HepG2 (cell line): ENCODE results near the gene YPEL5. TPM values are rescaled to one million over a fixed set of nuclear protein-coding genes. Genes with fewer than 3 reads are reported as not detected.
A peak's percentile ranks its signal among the peaks of the same experiment; 100 is the strongest.
"Not testable (repeated sequence)": the region's sequence is repeated elsewhere in the genome, so short reads cannot be mapped to it uniquely, and the experiment has no call there.

Experiments
- ATAC-seq: fragments of 200-7000 bp; cut with Tn5 transposase; 3 replicates; pipeline ENCODE4 v1.9.1; 2020; ENCODE audit warnings: mild to moderate bottlenecking, moderate library complexity
- BruUV-seq: library from RNA; stranded (reverse); fragments of 400-500 nt; replicated peaks from 2 replicates; lab custom pipeline; 2021; lab: Mats Ljungman, UMichigan
- CTCF ChIA-PET: fragments of 300-600 bp; formaldehyde crosslinking; extraction: SDS; loops from one replicate; lab custom pipeline; 2021; ENCODE audit warnings: low total read pairs, inconsistent platforms, low intra/inter-chr PET ratio; lab: Yijun Ruan, JAX
- POLR2A ChIA-PET: fragments of 350-600 bp; sonication (Branson Sonifier 250); formaldehyde crosslinking; loops from one replicate; lab custom pipeline; 2020; ENCODE audit warnings: antibody characterized with exemption, inconsistent platforms; lab: Yijun Ruan, JAX
- DNase-seq: peaks from one replicate; pipeline ENCODE4 v3.0.0-alpha.2; 2015; ENCODE audit warnings: low spot score
- FAIRE-seq: peaks from 3 replicates; lab custom pipeline; 2011; peaks lifted over from hg19 to GRCh38; lab: Jason Lieb, UNC
- H2AFZ ChIP-seq: one replicate; pipeline ENCODE4 v1.6.1; 2011; ENCODE audit warnings: low read length, inconsistent platforms
- H3K27ac ChIP-seq: fragments of 300-600 bp; 3 replicates; pipeline ENCODE4 v1.8.0; 2011; ENCODE audit warnings: mixed run types, mild to moderate bottlenecking, mixed read lengths, low read length, inconsistent platforms; ENCODE audit not compliant: insufficient read depth; ENCODE audit errors: extremely low read length
- H3K27me3 ChIP-seq, 2 experiments: fragments of 200-600 bp in 1 of 2; 2 replicates in 1 of 2; 3 replicates in 1 of 2; pipeline versions ENCODE4 v1.6.0 to v1.8.0; 2011; ENCODE audit warnings: low read length in 2 of 2, mild to moderate bottlenecking in 2 of 2, moderate library complexity in 2 of 2, inconsistent platforms in 1 of 2; ENCODE audit not compliant: insufficient read depth in 2 of 2, control insufficient read depth in 1 of 2
- H3K36me3 ChIP-seq, 2 experiments: fragments of 200-600 bp in 1 of 2; replicated peaks in 1 of 2; 2 replicates in 1 of 2; 3 replicates in 1 of 2; pipeline versions ENCODE4 v1.5.1 to v1.8.0; 2011; ENCODE audit warnings: low read length in 2 of 2, inconsistent platforms in 1 of 2; ENCODE audit not compliant: insufficient read depth in 2 of 2, control insufficient read depth in 1 of 2
- H3K4me1 ChIP-seq: 2 replicates; pipeline ENCODE4 v1.5.1; 2012; ENCODE audit warnings: low read length, inconsistent platforms; ENCODE audit not compliant: insufficient read depth
- H3K4me2 ChIP-seq: 2 replicates; pipeline ENCODE4 v1.6.0; 2011; ENCODE audit warnings: low read depth, low read length, inconsistent platforms
- H3K4me3 ChIP-seq, 3 experiments: fragments of 200-600 bp in 1 of 3; sonication (generic), shearing (Covaris generic) in 1 of 3; replicated peaks in 1 of 3; 2 replicates each; pipeline ENCODE4 v1.5.1; 2011 to 2016; ENCODE audit warnings: low read length in 3 of 3, inconsistent platforms in 2 of 3, low read depth in 2 of 3, mild to moderate bottlenecking in 2 of 3, control low read depth in 1 of 3, mixed read lengths in 1 of 3; ENCODE audit not compliant: insufficient read depth in 1 of 3
- H3K79me2 ChIP-seq: one replicate; pipeline ENCODE4 v1.6.1; 2011; ENCODE audit warnings: low read length, inconsistent platforms; ENCODE audit not compliant: insufficient read depth
- H3K9ac ChIP-seq: 2 replicates; pipeline ENCODE4 v1.6.0; 2011; ENCODE audit warnings: mild to moderate bottlenecking, low read depth, low read length, inconsistent platforms; ENCODE audit not compliant: insufficient read depth
- H3K9me3 ChIP-seq: 2 replicates; pipeline ENCODE4 v1.5.1; 2012; ENCODE audit warnings: mild to moderate bottlenecking, low read length
- H4K20me1 ChIP-seq: 2 replicates; pipeline ENCODE4 v1.6.0; 2011; ENCODE audit warnings: inconsistent platforms, mild to moderate bottlenecking, low read length, moderate library complexity; ENCODE audit not compliant: insufficient read depth
- CHD4 ChIP-seq: fragments of 200-600 bp; sonication (generic); IDR thresholded peaks from 2 replicates; pipeline ENCODE4 v1.7.0; 2017; ENCODE audit warnings: mild to moderate bottlenecking, low read length, borderline replicate concordance
- ZNF12 ChIP-seq: sonication (generic); formaldehyde crosslinking; IDR thresholded peaks from 2 replicates; pipeline ENCODE4 v1.5.0; 2020; ENCODE audit warnings: missing genetic modification reagents
- ZNF629 ChIP-seq: sonication (generic); formaldehyde crosslinking; conservative IDR thresholded peaks from 2 replicates; pipeline ENCODE4 v1.5.0; 2020; ENCODE audit warnings: missing genetic modification reagents
- ZNF850 ChIP-seq: sonication (generic); formaldehyde crosslinking; conservative IDR thresholded peaks from 2 replicates; pipeline ENCODE4 v1.9.0; 2021; ENCODE audit warnings: mild to moderate bottlenecking, missing genetic modification reagents
- WGBS: methylation state at CpG from one replicate; pipeline ENCODE4 v1.1.6; 2017; ENCODE audit warnings: low lambda C conversion rate; 5-methylcytosine and 5-hydroxymethylcytosine counted together
- in situ Hi-C: cut with HindIII; loops from 2 replicates; pipeline ENCODE4 v1.10.0; 2017; ENCODE audit warnings: low pct_unique_long_range_greater_than_20kb; ENCODE audit not compliant: extremely low pct_ligation_motif_present
- intact Hi-C: fragments of 100-400 bp; cut with micrococcal nuclease; formaldehyde crosslinking; loops from one replicate; pipeline ENCODE4 v1.10.0; 2022; ENCODE audit not compliant: unreplicated experiment
- polyA plus RNA-seq, 8 experiments: library from polyadenylated mRNA; depleted of rRNA in 3 of 8; stranded (reverse) in 7 of 8; unstranded in 1 of 8; fragments of >200 nt; fragmentation: Illumina TruSeq in 4 of 8; extraction: Trizol in 4 of 8; gene quantifications; 2 replicates each; pipeline versions ENCODE4 v1.2.1 to v1.2.3, GENCODE V29; 2011 to 2016; ENCODE audit warnings: low read depth in 4 of 8, missing spikeins in 1 of 8, mixed read lengths in 1 of 8; ENCODE audit not compliant: insufficient read depth in 1 of 8
- total RNA-seq, 5 experiments: library from RNA; depleted of rRNA; stranded (reverse); fragments of >200 nt; fragmentation: Illumina TruSeq; extraction: Trizol; gene quantifications; 2 replicates each; pipeline ENCODE4 v1.2.3, GENCODE V29; 2016; ENCODE audit warnings: low read depth in 1 of 5
- TF ChIP-seq, protein P1 (sequence below): IDR thresholded peaks from 2 replicates; pipeline ENCODE4 v1.6.1; 2012; ENCODE audit warnings: low read depth, low read length, improper control_type of control experiment

The YPEL5 gene
- total and polyA plus RNA-seq, 2 of the 13 experiments (the other 11 are each of a cell fraction or from before 2014, with no cell fraction given): 12.7 to 49.7 TPM

GRCh38 chr2:30141136-30141535 lies 5.7 kb upstream of the YPEL5 start:
- H3K27ac ChIP-seq: no peak overlapping the region
- in situ Hi-C loops (no loop called here), intact Hi-C loops (no loop called here)
- H2AFZ ChIP-seq: no peak overlapping the region
- no peak for ATAC-seq
- POLR2A ChIA-PET: no interaction called here
- DNase-seq: no peak
- H3K4me1 ChIP-seq: peaks cover 8% of the 10 kb centered on the region
- H3K4me3 ChIP-seq: no peak overlapping the region
- no peaks in the 10 kb centered on the region for H3K79me2 ChIP-seq
- BruUV-seq: no TSS peak
- CTCF ChIA-PET: interaction anchor here (0.5 kb wide), 1 partner anchor 1686 kb away, joined by 3 read pairs; no protein-coding TSS in a partner anchor
- peaks cover 2 to 14% of the 10 kb centered on the region in 2 experiments; a peak in 3 of 5 replicates for H3K27me3 ChIP-seq
- no peak overlapping the region for H3K4me2 ChIP-seq
- H3K9ac ChIP-seq: no peak overlapping the region
- H3K9me3 ChIP-seq: no peaks in the 10 kb centered on the region
- no peaks in the 10 kb centered on the region for H3K36me3 ChIP-seq
- peak; percentile 94 for TF ChIP-seq ZNF12 (CRISPR knock-in tag)
- TF ChIP-seq, protein P1, sequence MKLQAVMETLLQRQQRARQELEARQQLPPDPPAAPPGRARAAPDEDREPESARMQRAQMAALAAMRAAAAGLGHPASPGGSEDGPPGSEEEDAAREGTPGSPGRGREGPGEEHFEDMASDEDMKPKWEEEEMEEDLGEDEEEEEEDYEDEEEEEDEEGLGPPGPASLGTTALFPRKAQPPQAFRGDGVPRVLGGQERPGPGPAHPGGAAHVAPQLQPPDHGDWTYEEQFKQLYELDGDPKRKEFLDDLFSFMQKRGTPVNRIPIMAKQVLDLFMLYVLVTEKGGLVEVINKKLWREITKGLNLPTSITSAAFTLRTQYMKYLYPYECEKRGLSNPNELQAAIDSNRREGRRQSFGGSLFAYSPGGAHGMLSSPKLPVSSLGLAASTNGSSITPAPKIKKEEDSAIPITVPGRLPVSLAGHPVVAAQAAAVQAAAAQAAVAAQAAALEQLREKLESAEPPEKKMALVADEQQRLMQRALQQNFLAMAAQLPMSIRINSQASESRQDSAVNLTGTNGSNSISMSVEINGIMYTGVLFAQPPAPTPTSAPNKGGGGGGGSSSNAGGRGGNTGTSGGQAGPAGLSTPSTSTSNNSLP: no peak
- FAIRE-seq: no peak
- H4K20me1 ChIP-seq: no peaks in the 10 kb centered on the region

DNA sequence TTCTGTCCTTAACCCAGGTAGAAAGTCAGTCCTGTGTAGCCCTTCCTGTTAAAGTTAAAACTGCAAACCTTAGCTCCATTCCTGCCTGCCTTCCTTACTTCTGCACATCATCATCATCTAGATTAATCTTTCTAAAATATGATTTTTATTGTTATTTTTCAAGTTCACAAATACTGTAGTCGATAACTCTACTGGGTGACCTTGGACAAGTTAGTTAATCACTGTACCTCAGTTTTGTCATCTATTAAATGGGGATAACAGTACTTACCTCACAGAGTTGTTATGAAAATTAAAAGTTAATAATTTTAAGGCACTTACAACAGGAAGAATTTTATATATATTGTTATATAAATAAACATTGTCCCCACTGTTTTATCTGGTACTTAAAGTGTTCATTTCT lies 2.5 kb upstream of the YPEL5 start:
- H2AFZ ChIP-seq: no peak overlapping the region
- FAIRE-seq: no peak
- no peak for DNase-seq
- H3K4me2 ChIP-seq: no peak overlapping the region
- BruUV-seq: no TSS peak
- no peaks in the 10 kb centered on the region for H3K9me3 ChIP-seq
- H3K4me3 ChIP-seq: no peak overlapping the region
- intact Hi-C loops: no loop called here
- H3K27ac ChIP-seq: no peak overlapping the region
- peaks cover 2 to 4% of the 10 kb centered on the region in 2 experiments; a peak in 1 of 5 replicates for H3K27me3 ChIP-seq
- POLR2A ChIA-PET: no interaction called here
- in situ Hi-C loops: no loop called here
- peaks cover 25% of the 10 kb centered on the region for H3K4me1 ChIP-seq
- H4K20me1 ChIP-seq: peaks cover 6% of the 10 kb centered on the region; the same call in 1 of the 2 replicates
- ATAC-seq: no peak
- TF ChIP-seq CHD4: peak; percentile 69; the same call in 1 of the 2 replicates
- TF ChIP-seq ZNF850 (CRISPR knock-in tag): no peak
- peak; percentile 73 for TF ChIP-seq ZNF629
- no peaks in the 10 kb centered on the region for H3K79me2 ChIP-seq
- no peak overlapping the region for H3K9ac ChIP-seq
- 0% methylated on average over 1 of the region's 1 CpG for WGBS
- CTCF ChIA-PET: no interaction called here
- H3K36me3 ChIP-seq: no peaks in the 10 kb centered on the region

GRCh38 chr2:30144951-30145350 lies 1.9 kb upstream of the YPEL5 start:
- WGBS: 27% methylated on average over 3 of the region's 3 CpGs
- BruUV-seq, H3K36me3 ChIP-seq, H3K4me2 ChIP-seq, H3K27ac ChIP-seq, FAIRE-seq, H3K4me3 ChIP-seq, DNase-seq, H3K79me2 ChIP-seq, H4K20me1 ChIP-seq, H3K27me3 ChIP-seq, CTCF ChIA-PET, H3K9ac ChIP-seq, POLR2A ChIA-PET, ATAC-seq, in situ Hi-C loops, H2AFZ ChIP-seq, H3K9me3 ChIP-seq: not testable (repeated sequence)
- intact Hi-C loops: loop anchor here (5.0 kb wide), 1 partner anchor 302 kb away; the partner anchor contains the start of gene LCLAT1
- H3K4me1 ChIP-seq: peaks cover 32% of the 10 kb centered on the region
